ENCODE measurements around the gene TFDP1.

Gene TFDP1

DNA sequence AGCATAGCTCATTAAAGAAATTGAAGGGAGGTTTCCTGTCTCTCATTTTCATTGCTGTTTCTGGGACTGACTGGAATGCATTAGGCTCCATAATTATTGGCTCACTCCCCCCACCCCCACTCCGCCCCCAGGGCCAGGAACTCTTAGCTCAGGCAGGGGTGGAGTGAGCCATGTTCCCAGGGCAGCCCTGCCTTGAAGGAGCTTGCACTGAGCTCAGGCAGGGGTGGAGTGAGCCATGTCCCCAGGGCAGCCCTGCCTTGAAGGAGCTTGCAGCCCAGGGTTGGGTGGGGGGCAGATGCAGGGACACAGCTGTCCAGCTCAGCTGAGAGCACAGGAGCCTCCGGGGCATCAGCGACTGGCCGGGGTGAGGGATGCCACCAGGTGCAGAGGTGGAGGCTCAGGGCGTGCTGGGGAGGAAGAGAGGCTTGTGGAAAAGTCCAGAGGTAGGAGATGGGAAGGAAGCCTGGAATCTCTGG is 39.1 kb upstream of the TFDP1 start:
- no peak for DNase-seq (ENCODE audit: low read depth)
- H3K4me3 ChIP-seq (ENCODE audit: low read depth, low read length): no peak overlapping the region
- TF ChIP-seq, protein P1, sequence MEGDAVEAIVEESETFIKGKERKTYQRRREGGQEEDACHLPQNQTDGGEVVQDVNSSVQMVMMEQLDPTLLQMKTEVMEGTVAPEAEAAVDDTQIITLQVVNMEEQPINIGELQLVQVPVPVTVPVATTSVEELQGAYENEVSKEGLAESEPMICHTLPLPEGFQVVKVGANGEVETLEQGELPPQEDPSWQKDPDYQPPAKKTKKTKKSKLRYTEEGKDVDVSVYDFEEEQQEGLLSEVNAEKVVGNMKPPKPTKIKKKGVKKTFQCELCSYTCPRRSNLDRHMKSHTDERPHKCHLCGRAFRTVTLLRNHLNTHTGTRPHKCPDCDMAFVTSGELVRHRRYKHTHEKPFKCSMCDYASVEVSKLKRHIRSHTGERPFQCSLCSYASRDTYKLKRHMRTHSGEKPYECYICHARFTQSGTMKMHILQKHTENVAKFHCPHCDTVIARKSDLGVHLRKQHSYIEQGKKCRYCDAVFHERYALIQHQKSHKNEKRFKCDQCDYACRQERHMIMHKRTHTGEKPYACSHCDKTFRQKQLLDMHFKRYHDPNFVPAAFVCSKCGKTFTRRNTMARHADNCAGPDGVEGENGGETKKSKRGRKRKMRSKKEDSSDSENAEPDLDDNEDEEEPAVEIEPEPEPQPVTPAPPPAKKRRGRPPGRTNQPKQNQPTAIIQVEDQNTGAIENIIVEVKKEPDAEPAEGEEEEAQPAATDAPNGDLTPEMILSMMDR (IDR thresholded peaks at IDR 0.05; ENCODE audit: insufficient read depth, low read depth, low read length, missing control alignments): no peak

DNA sequence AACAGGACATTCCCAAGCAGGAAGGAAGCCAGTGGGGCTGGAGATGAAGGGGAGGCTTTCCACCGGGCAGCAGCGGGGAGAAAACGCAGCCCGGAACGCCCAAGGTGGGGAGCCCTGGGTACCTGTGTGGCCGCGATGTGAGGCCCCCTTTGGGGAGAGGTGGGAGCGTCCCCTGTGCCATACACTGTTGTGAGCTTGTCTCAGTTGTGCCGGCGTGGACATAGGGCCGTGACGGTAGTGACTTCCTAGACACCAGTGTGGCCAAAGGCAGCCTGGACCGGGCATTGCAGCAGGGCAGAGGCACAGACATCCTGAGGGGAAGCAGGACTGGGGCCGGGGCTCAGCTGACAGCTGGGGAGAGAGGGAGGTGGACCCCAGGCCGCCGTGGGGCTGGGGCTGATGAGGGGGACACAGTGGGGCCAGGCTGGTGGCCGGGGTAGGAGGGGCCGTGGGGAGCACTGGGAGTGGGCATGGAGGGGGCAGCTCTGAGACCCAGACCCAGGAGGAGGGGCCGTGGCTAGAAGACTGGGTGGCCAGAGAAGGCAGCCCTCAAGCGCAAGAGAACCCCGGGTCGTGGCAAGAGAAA is 38.5 kb upstream of the TFDP1 start:
- H3K4me3 ChIP-seq (ENCODE audit: low read depth, low read length): no peak overlapping the region
- TF ChIP-seq, protein P1 (IDR thresholded peaks at IDR 0.05; ENCODE audit: insufficient read depth, low read depth, low read length, missing control alignments): no peak
- DNase-seq (ENCODE audit: low read depth): no peak

DNA sequence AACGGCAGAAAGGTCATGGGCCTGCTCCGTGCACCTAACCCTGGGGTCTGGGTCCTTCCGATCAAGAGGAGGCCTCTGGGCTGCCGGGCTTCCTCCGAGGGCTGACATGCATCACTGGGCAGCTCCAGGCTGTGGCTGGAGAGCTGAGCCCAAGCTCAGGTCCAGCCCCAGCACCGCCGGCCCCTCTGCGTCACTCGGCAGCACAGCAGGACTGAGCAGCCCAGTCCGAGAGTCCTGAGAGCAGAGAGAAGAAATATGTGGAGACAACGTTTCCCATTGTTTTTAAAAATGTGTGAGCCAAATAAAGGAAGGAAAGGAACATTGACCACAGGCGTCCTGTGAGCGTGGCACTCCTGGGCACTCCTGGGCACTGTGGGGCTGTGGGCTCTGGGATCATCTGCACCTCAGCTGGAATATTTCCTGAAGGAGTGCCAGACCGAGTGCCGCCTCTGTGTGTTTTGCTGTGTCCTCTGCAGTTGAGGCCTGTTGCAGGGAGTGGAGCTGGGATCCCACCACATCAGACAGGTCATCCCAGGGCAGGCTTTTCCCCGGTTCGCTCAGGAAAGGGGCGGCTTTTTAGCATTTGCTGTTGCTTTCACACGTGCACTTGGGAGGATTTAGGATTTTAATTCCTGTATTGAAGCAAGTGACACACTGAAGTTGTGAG is 37.8 kb upstream of the TFDP1 start:
- no peak for DNase-seq (ENCODE audit: low read depth)
- TF ChIP-seq, protein P1 (IDR thresholded peaks at IDR 0.05; ENCODE audit: insufficient read depth, low read depth, low read length, missing control alignments): no peak
- H3K4me3 ChIP-seq (ENCODE audit: low read depth, low read length): no peak overlapping the region

DNA sequence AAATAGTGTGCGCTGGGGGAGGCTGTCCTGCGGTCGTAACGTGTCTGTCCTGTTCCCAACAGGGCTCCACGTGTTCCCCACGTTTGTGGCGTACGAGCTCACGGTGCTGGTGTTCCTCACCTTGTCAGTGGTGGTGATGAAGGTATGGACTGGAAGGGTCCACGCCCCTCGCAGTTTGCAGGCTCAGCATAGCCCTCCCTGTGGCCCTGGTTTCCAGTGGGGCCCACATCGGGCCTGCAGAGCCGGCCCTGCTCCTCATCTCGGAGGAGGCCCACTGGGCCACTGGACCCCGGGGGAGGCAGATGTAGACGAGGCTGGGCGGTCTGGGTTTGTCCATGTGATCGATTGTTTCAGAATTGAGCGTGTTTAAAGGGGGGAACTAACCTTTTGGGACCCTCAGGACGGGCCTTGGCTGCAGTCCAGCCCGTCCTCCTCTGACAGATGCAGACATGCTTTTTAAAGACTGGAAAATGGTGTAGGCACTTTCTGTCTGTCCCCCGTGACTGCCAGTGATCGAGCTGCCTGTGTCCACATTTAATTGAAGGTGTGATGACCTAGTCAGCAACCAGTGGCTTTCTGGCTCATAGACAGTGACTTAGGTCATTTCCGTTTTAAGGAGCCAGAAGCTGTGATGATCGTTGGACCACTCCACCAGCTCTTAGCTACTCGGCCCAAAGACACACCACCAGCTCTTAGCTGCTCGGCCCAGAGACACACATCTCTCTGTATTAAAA is 37.1 kb upstream of the TFDP1 start:
- DNase-seq (ENCODE audit: low read depth): no peak

DNA sequence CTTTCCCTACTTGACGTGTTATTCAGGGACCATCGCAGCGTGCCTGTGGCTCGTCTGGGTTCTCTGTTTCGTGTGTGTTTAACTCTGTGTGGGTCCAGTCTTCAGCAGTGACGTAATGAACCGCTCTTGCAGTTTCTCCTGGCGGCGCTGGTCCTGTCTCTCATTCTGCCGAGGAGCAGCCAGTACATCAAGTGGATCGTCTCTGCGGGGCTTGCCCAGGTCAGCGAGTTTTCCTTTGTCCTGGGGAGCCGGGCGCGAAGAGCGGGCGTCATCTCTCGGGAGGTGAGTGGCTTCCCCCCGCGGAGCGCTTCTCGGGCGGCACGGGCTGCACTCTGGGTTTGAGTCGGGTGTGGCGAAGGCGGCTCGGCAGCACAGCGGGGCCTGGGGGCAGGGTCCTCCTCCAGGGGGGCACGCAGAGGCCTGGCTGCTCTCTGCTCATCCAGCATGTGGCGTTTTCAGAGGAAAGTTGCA is 36.3 kb upstream of the TFDP1 start:
- H3K4me3 ChIP-seq (ENCODE audit: low read depth, low read length): no peak overlapping the region
- TF ChIP-seq, protein P1 (IDR thresholded peaks at IDR 0.05; ENCODE audit: insufficient read depth, low read depth, low read length, missing control alignments): no peak
- DNase-seq (ENCODE audit: low read depth): no peak

More for the DNA sequence above, 37.1 kb upstream of the TFDP1 start:
- no peak overlapping the region for H3K4me3 ChIP-seq (ENCODE audit: low read depth, low read length)
- TF ChIP-seq, protein P1 (IDR thresholded peaks at IDR 0.05; ENCODE audit: insufficient read depth, low read depth, low read length, missing control alignments): no peak

DNA sequence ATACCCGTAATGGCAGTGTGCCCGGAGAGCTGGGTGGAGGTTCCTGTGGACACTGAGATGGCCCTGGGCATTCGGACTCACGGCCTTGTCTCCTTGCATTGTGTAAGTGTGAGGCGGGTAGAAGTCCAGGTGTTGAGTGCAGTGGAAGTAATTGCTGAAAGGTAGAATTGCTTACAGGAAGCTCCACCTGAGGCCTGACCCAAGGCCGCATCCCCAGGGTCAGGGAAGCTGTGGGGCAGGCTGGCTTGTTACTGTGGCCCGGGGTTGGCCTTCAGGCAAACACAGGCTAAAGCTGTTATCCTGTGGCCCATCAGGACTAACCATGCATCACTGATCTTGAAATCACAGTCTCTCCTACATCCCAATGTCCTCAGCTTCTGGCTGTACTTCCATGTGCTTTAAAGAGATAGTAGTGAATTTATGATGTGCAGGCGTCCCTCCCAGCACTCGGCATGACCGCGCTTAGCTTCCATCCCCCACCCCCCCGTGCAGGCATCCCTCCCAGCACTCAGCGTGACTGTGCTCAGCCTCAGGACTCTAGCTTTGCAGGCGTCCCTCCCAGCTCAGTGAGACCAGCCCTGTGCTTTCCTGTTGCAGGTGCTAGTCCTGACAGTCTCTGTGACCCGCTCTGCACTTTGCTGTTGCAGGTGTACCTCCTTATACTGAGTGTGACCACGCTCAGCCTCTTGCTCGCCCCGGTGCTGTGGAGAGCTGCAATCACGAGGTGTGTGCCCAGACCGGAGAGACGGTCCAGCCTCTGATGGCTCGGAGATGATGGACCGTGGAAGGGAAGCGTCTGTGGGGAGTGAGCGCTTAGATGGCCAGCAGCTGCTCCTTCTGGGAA is 35.6 kb upstream of the TFDP1 start:
- no peak overlapping the region for H3K4me3 ChIP-seq (ENCODE audit: low read depth, low read length)
- TF ChIP-seq, protein P1 (IDR thresholded peaks at IDR 0.05; ENCODE audit: insufficient read depth, low read depth, low read length, missing control alignments): no peak
- no peak for DNase-seq (ENCODE audit: low read depth)

All from GM12865 (cell line).